GM18907 (cell line): Measurements from ENCODE around the gene MSI2.
A peak's percentile ranks its signal among the peaks of the same experiment; 100 is the strongest.

Experiments
- ATAC-seq: cut with Tn5 transposase; IDR thresholded peaks from one replicate; pipeline ENCODE4 v1.9.1; 2021; ENCODE audit warnings: mild to moderate bottlenecking, moderate library complexity; ENCODE audit not compliant: unreplicated experiment

Gene MSI2

GRCh38 chr17:57269052-57269451, 12.7 kb downstream of the MSI2 start:
- no peak for ATAC-seq

DNA sequence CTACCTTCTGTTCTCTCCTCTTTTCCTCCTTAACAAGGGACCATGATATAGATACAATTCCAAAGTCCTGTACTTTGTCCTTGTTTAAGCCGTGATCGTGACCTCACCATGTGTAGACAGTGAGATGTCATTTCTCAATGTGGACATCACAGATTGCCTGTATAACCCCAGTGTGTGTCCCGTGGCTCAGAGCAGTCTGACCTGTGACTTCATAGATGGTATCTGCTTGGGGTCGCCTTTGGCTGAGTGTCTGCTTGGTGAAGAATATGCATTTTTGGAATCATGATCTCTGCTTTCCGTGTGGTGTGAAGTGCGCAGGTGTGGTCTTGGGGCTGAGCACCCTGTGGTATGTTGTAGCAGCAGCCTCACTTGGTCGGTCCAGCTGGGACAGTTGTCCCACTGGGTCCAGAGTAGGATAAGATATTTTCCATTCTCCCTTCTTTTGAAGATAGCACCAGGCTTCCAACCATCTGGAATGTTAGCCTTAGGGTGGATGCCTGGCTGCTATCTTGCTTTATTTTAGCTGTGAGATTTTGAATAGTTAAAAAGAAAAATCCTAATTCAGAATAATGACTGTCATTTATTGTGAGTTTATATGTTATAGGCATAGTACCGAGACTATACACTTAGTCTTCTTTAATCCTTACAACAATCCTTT, 13.4 kb downstream of the MSI2 start:
- no peak for ATAC-seq

DNA sequence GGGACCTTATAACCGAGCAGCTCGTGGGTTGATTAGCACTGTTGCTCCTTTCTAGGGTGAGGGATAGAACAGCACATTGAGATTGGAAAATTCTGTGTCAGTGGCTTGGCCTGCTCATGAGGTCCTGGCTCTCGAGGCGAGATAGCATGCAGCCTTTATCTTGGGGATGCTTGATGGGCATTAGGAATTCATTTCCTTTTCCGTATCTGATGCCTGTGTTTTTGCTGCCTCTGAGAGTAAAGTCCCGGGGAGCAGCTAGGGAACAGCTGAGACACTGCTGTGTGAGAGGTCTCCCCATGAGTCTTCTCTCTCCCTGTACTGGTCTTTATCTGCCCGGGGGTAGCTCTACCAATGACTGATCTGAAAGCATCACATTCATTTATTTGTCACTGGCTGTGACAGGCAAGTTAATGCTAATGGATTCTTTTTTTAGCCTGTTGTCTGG, 14.5 kb downstream of the MSI2 start:
- no peak for ATAC-seq

GRCh38 chr17:57271821-57272220, 15.5 kb downstream of the MSI2 start:
- no peak for ATAC-seq

DNA sequence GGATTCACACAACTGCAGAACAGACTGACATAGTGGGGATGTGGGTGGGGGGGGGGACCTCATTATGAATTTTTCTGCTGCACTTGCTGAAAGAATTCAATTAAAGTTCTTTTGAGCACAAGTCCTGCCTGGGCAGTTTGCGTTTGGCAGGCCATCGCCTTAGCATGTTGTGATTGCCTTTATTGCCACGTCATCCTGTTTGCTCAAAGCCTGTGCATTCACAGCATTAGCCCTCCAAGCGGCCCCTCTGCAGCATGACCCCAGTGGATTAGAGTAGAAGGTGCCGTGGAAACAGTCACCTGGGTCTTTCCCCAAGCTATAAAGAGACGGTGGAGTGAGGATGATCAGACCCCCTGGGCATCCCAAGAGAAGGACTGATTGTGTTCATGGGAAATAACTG, 17.2 kb downstream of the MSI2 start:
- ATAC-seq: no peak

- ATAC-seq: no peak
Observed at GRCh38 chr17:57274162-57274561, 17.8 kb downstream of the MSI2 start.

GRCh38 chr17:57275071-57275764, 18.9 kb downstream of the MSI2 start:
- ATAC-seq: no peak

DNA sequence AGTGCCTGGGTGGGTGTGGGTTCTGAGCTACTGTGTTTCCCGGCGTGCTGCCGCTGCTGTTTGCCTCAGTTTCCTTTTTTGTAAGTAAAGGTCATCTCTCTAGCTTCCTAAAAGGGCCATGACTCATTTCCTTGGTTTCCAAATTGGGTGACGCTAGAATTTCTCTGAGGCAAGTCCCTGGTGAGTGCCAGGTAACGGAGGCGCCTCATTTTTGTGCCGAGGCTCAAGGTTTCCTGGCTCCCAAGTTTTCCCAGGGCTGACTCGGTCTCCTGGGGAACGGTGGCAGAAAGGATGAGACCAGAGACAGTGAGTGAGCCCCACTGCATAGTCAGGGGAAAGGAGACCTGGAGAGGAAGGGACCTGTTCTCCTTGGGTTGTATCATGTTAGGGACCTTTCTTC, 20.3 kb downstream of the MSI2 start:
- ATAC-seq: no peak

GRCh38 chr17:57277923-57278604, 21.7 kb downstream of the MSI2 start:
- ATAC-seq: no peak

GRCh38 chr17:57278740-57279387, 22.5 kb downstream of the MSI2 start:
- no peak for ATAC-seq

DNA sequence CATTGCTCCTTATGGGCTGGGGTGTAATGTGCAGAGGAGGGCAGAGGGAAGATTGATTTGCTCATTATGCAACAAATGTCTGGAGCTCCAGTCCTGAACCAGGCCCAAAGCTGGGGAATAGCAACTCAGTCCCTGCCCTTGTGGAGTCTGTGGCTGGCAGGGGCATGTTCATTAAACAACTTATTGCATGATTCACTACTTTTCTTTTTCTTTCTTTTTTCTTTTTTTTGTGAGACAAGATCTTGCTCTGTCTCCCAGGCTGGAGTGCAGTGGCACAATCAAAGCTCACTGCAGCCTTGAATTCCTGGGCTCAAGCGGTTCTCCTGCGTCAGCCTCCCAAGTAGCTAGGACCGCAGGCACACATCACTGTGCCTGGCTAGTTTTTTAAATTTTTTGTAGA, 23.1 kb downstream of the MSI2 start:
- ATAC-seq: no peak

DNA sequence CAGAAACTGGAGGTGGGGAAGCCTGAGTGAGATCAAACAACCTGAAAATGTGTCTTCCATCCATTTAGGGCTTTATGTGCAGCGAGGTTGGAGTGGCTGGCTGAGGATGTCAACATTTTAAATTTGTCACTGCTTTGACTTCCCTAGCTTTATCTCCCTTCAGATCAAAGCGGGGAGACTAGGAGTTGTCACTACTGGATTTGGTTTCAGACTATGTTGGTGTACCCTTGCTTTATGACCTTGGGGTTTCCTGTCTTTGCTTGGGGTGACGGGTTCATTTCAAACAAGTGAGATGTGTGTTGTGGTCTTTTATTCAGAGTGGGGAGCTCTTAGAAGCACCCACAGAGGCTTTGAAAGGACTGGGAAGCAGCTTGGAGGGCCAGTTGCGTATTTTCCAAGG, 25.6 kb downstream of the MSI2 start:
- no peak for ATAC-seq

DNA sequence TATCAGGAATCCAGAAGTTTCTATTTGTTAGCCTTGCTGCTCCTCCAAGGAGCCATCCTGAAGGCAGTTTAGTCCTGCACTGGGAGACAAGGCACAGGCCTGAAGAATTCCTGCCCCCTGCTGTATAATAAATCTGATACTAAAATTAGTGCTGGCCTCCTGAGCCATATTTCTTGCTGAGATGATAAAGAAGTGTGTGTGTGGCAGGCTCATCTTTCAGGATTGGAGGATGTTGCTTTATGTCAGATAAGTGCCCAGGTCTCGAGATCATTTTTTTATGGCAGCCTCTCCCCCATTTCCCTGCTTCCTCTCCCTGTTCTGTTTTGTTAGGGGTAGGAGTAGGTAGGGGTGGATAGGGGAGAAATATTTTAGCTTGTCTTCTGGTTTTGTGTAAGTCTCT, 26.0 kb downstream of the MSI2 start:
- no peak for ATAC-seq

GRCh38 chr17:57283203-57283971, 27.1 kb downstream of the MSI2 start:
- ATAC-seq: no peak

- no peak for ATAC-seq
Observed at GRCh38 chr17:57284583-57284982, 28.3 kb downstream of the MSI2 start.

DNA sequence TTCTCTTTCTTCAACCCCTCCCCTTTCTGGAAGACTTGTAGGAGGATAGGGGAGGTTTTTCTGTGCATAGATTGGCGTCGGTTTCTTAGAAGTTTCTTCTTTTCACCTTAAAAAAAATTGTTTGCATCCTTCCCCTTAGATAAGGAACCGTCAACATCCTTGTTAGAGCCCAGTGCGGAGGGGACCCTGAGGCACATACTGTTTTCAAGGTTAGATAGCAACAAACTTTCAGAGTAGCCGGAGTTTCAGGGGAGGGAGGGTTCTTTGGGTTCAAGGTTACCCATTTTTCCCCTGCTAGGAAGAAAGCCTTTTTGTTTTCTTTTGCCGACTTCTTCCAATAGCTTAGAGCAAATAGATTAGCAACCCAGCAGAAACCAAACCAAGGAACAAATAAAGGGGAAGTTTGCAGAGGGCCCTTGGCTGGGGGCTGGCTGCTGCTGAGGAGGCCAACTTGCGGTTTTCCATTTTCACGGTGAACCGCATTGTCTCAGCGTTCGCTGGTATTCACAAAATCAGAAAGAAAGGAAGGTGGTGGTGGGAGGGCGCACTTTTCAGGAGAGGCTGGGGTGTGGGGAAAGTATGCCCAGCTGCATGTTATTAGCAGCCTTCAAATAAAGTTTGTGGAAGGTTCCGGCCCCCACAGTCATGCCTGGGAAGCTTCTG, 28.8 kb downstream of the MSI2 start:
- peak; percentile 69 for ATAC-seq

- no peak for ATAC-seq
Observed at GRCh38 chr17:57285701-57286100, 29.4 kb downstream of the MSI2 start.

DNA sequence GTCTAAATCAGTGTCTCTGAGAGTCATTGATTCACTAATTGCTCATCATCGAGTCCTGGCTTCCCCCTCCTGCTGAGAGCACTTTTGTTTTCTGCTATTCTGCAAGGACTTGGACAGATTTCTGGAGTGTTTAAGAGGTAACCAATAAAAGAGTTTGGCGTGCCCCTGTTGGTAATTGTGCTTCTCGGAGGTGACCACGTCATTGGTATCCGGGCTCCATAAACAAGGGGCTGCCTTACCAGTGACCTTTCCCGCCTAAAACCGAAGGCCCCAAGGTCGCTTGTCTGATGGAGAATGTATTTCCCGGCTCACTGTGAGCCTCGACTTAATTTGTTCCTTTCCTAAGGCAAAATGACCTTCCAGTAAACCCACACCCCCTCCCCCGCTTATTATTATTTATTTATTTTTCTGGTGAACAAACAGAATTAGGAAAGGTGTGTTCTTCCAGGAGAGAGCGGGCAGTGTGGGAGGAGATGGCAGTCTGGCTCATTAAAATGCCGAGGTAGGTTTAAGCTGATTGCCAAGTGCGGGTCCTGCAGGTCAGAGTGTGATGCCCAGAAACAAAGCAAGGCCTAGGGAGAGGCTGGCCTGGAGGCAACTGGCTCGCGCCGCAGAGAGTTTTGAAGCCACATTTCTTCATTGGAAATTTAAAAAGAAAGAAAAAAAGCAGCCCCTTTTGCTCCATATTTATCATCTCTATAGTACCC, 30.2 kb downstream of the MSI2 start:
- ATAC-seq: no peak

DNA sequence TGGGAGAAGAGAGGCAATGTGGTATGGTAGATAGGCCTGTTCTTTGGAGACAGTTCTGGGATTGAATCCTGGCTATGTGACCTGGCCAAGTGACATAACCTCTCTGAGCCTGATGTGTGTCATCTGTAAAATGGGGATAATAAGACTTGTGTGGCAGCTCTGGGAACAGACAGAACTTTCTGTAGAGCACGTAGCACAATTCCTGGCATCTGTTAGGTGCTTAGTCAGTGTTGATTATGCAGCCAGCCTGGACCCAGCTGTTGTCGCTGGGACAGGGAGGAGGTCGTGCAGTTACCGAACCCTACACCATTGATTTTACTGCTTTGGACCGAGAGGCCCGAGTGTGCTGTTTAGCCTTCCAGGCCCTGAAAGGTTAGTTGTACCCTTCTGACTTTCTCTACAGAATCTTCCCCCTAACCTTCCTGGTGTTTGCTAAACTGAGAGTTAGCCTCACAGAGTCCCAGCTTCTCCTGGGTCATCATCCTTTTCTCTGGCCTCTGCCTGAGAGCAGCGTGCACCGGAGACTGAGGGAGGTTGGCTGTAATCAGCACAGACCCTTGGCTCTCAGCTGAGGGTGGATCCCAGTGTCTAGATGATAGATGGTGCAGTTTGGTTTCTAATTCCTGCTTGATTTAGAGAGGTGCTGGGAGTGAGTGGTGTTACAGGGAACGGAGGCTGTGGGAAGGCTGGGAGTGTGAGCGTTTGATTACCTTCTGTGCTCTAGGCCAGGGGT, 31.9 kb downstream of the MSI2 start:
- ATAC-seq: no peak
